HepG2 (cell line): ENCODE measurements around the gene FAM240A. TPM values are rescaled to one million over a fixed set of nuclear protein-coding genes. Genes with fewer than 3 reads are reported as not detected.

ENCODE experiments used
- ATAC-seq: fragments of 200-7000 bp; cut with Tn5 transposase; 3 replicates; pipeline ENCODE4 v1.9.1; 2020; ENCODE audit warnings: mild to moderate bottlenecking, moderate library complexity
- BruUV-seq: library from RNA; stranded (reverse); fragments of 400-500 nt; replicated peaks from 2 replicates; lab custom pipeline; 2021; lab: Mats Ljungman, UMichigan
- CTCF ChIA-PET: fragments of 300-600 bp; formaldehyde crosslinking; extraction: SDS; loops from one replicate; lab custom pipeline; 2021; ENCODE audit warnings: low total read pairs, inconsistent platforms, low intra/inter-chr PET ratio; lab: Yijun Ruan, JAX
- POLR2A ChIA-PET: fragments of 350-600 bp; sonication (Branson Sonifier 250); formaldehyde crosslinking; loops from one replicate; lab custom pipeline; 2020; ENCODE audit warnings: antibody characterized with exemption, inconsistent platforms; lab: Yijun Ruan, JAX
- DNase-seq: peaks from one replicate; pipeline ENCODE4 v3.0.0-alpha.2; 2015; ENCODE audit warnings: low spot score
- FAIRE-seq: peaks from 3 replicates; lab custom pipeline; 2011; peaks lifted over from hg19 to GRCh38; lab: Jason Lieb, UNC
- H2AFZ ChIP-seq: one replicate; pipeline ENCODE4 v1.6.1; 2011; ENCODE audit warnings: low read length, inconsistent platforms
- H3K27ac ChIP-seq: fragments of 300-600 bp; 3 replicates; pipeline ENCODE4 v1.8.0; 2011; ENCODE audit warnings: mixed run types, mild to moderate bottlenecking, mixed read lengths, low read length, inconsistent platforms; ENCODE audit not compliant: insufficient read depth; ENCODE audit errors: extremely low read length
- H3K27me3 ChIP-seq, 2 experiments: fragments of 200-600 bp in 1 of 2; 2 replicates in 1 of 2; 3 replicates in 1 of 2; pipeline versions ENCODE4 v1.6.0 to v1.8.0; 2011; ENCODE audit warnings: low read length in 2 of 2, mild to moderate bottlenecking in 2 of 2, moderate library complexity in 2 of 2, inconsistent platforms in 1 of 2; ENCODE audit not compliant: insufficient read depth in 2 of 2, control insufficient read depth in 1 of 2
- H3K36me3 ChIP-seq, 2 experiments: fragments of 200-600 bp in 1 of 2; replicated peaks in 1 of 2; 2 replicates in 1 of 2; 3 replicates in 1 of 2; pipeline versions ENCODE4 v1.5.1 to v1.8.0; 2011; ENCODE audit warnings: low read length in 2 of 2, inconsistent platforms in 1 of 2; ENCODE audit not compliant: insufficient read depth in 2 of 2, control insufficient read depth in 1 of 2
- H3K4me1 ChIP-seq: 2 replicates; pipeline ENCODE4 v1.5.1; 2012; ENCODE audit warnings: low read length, inconsistent platforms; ENCODE audit not compliant: insufficient read depth
- H3K4me2 ChIP-seq: 2 replicates; pipeline ENCODE4 v1.6.0; 2011; ENCODE audit warnings: low read depth, low read length, inconsistent platforms
- H3K4me3 ChIP-seq, 3 experiments: fragments of 200-600 bp in 1 of 3; sonication (generic), shearing (Covaris generic) in 1 of 3; replicated peaks in 1 of 3; 2 replicates each; pipeline ENCODE4 v1.5.1; 2011 to 2016; ENCODE audit warnings: low read length in 3 of 3, inconsistent platforms in 2 of 3, low read depth in 2 of 3, mild to moderate bottlenecking in 2 of 3, control low read depth in 1 of 3, mixed read lengths in 1 of 3; ENCODE audit not compliant: insufficient read depth in 1 of 3
- H3K79me2 ChIP-seq: one replicate; pipeline ENCODE4 v1.6.1; 2011; ENCODE audit warnings: low read length, inconsistent platforms; ENCODE audit not compliant: insufficient read depth
- H3K9ac ChIP-seq: 2 replicates; pipeline ENCODE4 v1.6.0; 2011; ENCODE audit warnings: mild to moderate bottlenecking, low read depth, low read length, inconsistent platforms; ENCODE audit not compliant: insufficient read depth
- H3K9me3 ChIP-seq: 2 replicates; pipeline ENCODE4 v1.5.1; 2012; ENCODE audit warnings: mild to moderate bottlenecking, low read length
- H4K20me1 ChIP-seq: 2 replicates; pipeline ENCODE4 v1.6.0; 2011; ENCODE audit warnings: inconsistent platforms, mild to moderate bottlenecking, low read length, moderate library complexity; ENCODE audit not compliant: insufficient read depth
- TAF1 ChIP-seq: sonication (generic); formaldehyde crosslinking; IDR thresholded peaks from 2 replicates; pipeline ENCODE4 v1.4.0; 2020; ENCODE audit warnings: missing genetic modification reagents
- ZNF552 ChIP-seq: sonication (generic); formaldehyde crosslinking; IDR thresholded peaks from 2 replicates; pipeline ENCODE4 v1.9.0; 2022; ENCODE audit warnings: missing genetic modification reagents, mild to moderate bottlenecking, borderline replicate concordance
- WGBS: methylation state at CpG from one replicate; pipeline ENCODE4 v1.1.6; 2017; ENCODE audit warnings: low lambda C conversion rate; 5-methylcytosine and 5-hydroxymethylcytosine counted together
- in situ Hi-C: cut with HindIII; loops from 2 replicates; pipeline ENCODE4 v1.10.0; 2017; ENCODE audit warnings: low pct_unique_long_range_greater_than_20kb; ENCODE audit not compliant: extremely low pct_ligation_motif_present
- intact Hi-C: fragments of 100-400 bp; cut with micrococcal nuclease; formaldehyde crosslinking; loops from one replicate; pipeline ENCODE4 v1.10.0; 2022; ENCODE audit not compliant: unreplicated experiment
- polyA plus RNA-seq, 8 experiments: library from polyadenylated mRNA; depleted of rRNA in 3 of 8; stranded (reverse) in 7 of 8; unstranded in 1 of 8; fragments of >200 nt; fragmentation: Illumina TruSeq in 4 of 8; extraction: Trizol in 4 of 8; gene quantifications; 2 replicates each; pipeline versions ENCODE4 v1.2.1 to v1.2.3, GENCODE V29; 2011 to 2016; ENCODE audit warnings: low read depth in 4 of 8, missing spikeins in 1 of 8, mixed read lengths in 1 of 8; ENCODE audit not compliant: insufficient read depth in 1 of 8
- total RNA-seq, 5 experiments: library from RNA; depleted of rRNA; stranded (reverse); fragments of >200 nt; fragmentation: Illumina TruSeq; extraction: Trizol; gene quantifications; 2 replicates each; pipeline ENCODE4 v1.2.3, GENCODE V29; 2016; ENCODE audit warnings: low read depth in 1 of 5
- TF ChIP-seq, protein P1 (sequence below): sonication (generic); formaldehyde crosslinking; IDR thresholded peaks from 2 replicates; pipeline ENCODE4 v1.5.1; 2020; ENCODE audit warnings: mild to moderate bottlenecking, missing genetic modification reagents, moderate library complexity
- TF ChIP-seq, protein P2 (sequence below): IDR thresholded peaks from 2 replicates; pipeline ENCODE4 v1.6.1; 2016; ENCODE audit warnings: missing biosample characterization, missing genetic modification reagents, low read depth
- TF ChIP-seq, protein P3 (sequence below): sonication (generic); formaldehyde crosslinking; IDR thresholded peaks from 2 replicates; pipeline ENCODE4 v1.5.1; 2020; ENCODE audit warnings: missing genetic modification reagents, mild to moderate bottlenecking, borderline replicate concordance

FAM240A gene
- total and polyA plus RNA-seq, 2 of the 13 experiments (the other 11 are each of a cell fraction or from before 2014, with no cell fraction given), result not detected

DNA sequence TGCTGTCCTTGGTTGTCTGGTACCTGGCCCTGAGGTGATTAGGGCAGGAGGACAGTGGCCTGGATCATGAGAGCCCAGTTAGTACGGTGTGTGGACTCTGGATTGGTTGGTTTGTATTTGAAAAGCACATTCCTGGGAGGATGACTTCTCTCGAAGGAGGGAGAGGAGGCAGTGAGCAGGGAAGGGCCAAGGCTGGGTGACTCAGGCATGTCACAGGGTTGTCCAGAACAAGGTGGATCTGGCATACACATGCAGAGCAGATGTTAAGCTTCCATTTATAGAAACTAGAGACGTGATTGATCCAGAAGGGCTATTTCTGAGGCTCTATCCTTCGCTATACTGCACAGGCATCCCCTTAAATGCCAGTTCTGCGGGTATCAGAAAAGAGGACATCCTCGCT is 34.4 kb downstream of the FAM240A start:
- intact Hi-C loops, result no loop called here
- ATAC-seq, result no peak
- TF ChIP-seq, protein P1, sequence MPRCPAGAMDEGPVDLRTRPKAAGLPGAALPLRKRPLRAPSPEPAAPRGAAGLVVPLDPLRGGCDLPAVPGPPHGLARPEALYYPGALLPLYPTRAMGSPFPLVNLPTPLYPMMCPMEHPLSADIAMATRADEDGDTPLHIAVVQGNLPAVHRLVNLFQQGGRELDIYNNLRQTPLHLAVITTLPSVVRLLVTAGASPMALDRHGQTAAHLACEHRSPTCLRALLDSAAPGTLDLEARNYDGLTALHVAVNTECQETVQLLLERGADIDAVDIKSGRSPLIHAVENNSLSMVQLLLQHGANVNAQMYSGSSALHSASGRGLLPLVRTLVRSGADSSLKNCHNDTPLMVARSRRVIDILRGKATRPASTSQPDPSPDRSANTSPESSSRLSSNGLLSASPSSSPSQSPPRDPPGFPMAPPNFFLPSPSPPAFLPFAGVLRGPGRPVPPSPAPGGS (CRISPR knock-in tag), result no peak
- TF ChIP-seq, protein P2, sequence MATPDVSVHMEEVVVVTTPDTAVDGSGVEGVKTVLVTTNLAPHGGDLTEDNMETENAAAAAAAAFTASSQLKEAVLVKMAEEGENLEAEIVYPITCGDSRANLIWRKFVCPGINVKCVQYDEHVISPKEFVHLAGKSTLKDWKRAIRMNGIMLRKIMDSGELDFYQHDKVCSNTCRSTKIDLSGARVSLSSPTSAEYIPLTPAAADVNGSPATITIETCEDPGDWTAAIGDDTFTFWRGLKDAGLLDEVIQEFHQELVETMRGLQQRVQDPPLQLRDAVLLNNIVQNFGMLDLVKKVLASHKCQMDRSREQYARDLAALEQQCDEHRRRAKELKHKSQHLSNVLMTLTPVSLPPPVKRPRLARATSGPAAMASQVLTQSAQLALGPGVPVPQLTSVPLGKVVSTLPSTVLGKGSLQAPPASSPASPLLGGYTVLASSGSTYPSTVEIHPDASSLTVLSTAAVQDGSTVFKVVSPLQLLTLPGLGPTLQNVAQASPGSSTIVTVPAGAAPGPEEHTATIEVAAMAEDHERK (CRISPR knock-in tag), result no peak
- TF ChIP-seq TAF1 (CRISPR knock-in tag) (no peak), ZNF552 (CRISPR knock-in tag) (no peak)
- TF ChIP-seq, protein P3, sequence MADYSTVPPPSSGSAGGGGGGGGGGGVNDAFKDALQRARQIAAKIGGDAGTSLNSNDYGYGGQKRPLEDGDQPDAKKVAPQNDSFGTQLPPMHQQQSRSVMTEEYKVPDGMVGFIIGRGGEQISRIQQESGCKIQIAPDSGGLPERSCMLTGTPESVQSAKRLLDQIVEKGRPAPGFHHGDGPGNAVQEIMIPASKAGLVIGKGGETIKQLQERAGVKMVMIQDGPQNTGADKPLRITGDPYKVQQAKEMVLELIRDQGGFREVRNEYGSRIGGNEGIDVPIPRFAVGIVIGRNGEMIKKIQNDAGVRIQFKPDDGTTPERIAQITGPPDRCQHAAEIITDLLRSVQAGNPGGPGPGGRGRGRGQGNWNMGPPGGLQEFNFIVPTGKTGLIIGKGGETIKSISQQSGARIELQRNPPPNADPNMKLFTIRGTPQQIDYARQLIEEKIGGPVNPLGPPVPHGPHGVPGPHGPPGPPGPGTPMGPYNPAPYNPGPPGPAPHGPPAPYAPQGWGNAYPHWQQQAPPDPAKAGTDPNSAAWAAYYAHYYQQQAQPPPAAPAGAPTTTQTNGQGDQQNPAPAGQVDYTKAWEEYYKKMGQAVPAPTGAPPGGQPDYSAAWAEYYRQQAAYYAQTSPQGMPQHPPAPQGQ (CRISPR knock-in tag), result no peak
- TF ChIP-seq, all 625 proteins: peak for 0
- no peaks in the 10 kb centered on the region for H3K79me2 ChIP-seq
- POLR2A ChIA-PET, result no interaction called here
- CTCF ChIA-PET, result no interaction called here
- in situ Hi-C loops, result no loop called here
- no peak for DNase-seq
- peaks cover 0 to 2% of the 10 kb centered on the region in 2 experiments; a peak in 1 of 5 replicates for H3K27me3 ChIP-seq
- peaks cover 2% of the 10 kb centered on the region for H3K9me3 ChIP-seq
- no peaks in the 10 kb centered on the region for H3K4me1 ChIP-seq
- WGBS, result 30% methylated on average over 6 of the region's 6 CpGs
- no peak overlapping the region for H2AFZ ChIP-seq
- no peak overlapping the region for H3K4me2 ChIP-seq
- FAIRE-seq, result no peak
- H3K36me3 ChIP-seq, result no peaks in the 10 kb centered on the region
- no peak overlapping the region for H3K4me3 ChIP-seq
- no peak overlapping the region for H3K9ac ChIP-seq
- no TSS peak for BruUV-seq
- H4K20me1 ChIP-seq, result no peaks in the 10 kb centered on the region
- H3K27ac ChIP-seq, result no peak overlapping the region
